Fibroblast of the conjunctiva (primary cell): ENCODE measurements around the gene RPL36A.

Experiments
- DNase-seq: peaks from one replicate; pipeline ENCODE4 v3.0.0-alpha.2; 2010; ENCODE audit warnings: low read depth

Gene RPL36A

DNA sequence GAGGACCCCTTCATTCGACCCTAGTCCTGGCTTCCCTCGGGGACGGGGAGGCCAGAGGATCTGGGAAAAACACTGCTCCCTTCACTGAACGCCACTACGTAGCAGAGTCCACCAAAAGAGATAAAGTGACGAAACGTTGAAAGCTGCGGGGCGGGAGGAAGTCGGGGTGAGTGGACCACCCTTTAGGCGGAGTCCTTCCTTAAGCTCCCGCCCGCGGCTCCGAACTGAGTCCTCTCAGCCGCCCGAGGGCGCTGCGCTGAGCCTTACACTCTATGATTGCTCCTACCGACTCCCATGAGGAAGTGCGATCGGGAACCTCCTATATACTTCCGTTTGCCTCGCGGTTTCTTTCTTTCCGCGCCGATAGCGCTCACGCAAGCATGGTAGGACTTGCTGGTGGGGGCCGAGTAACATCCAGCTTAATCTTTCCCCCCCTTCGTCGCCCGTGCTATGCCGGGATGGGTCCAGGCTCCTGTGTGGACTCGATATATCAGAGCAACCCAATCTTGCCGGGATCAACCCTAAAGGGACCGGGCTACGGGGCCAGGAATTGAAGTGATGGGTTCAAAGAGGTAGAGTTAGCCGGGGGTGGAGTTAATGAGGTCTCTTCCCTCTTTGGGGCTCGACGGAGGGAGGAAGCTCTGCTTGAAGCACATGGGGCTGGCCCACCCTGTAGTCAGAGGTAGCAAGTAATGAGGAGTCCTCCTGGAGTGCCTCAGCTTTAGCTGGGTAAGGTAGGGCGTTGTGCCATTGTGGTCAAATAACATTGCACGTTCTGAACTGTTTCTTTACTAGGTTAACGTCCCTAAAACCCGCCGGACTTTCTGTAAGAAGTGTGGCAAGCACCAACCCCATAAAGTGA, at the start of gene RPL36A:
RPL36A (plus strand) TSS at position 348 of the 862 bp plus-strand sequence; CDS start at position 381, 33 bp downstream.
- DNase-seq = peak; percentile 88

GRCh38 chrX:101347859-101348451, 42.9 kb upstream of the RPL36A start:
- DNase-seq = peak; percentile 1

GRCh38 chrX:101348452-101349192, 42.2 kb upstream of the RPL36A start, which contains the start of gene TIMM8A:
Gene TIMM8A (minus strand): TSS chrX:101348742. CDS start chrX:101348664, 78 bp downstream.
- peak; percentile 30 for DNase-seq

DNA sequence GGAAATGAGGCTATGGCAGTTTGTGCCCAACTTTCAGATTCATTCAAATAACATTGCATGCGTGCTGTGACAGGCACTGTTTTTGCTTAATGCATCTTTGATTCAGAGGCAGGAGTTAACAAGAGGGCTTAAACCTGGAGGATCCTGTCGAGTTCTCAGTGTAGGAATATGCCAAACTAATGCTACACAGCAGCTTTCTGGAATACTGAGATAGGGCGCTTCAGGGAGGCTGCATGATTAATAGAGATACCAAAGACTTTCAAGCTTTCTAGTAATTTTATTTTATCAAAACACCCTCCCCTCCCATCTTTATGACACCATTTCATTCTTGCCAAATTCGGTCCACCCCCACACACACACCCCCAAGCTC, 41.6 kb upstream of the RPL36A start:
- DNase-seq = no peak

DNA sequence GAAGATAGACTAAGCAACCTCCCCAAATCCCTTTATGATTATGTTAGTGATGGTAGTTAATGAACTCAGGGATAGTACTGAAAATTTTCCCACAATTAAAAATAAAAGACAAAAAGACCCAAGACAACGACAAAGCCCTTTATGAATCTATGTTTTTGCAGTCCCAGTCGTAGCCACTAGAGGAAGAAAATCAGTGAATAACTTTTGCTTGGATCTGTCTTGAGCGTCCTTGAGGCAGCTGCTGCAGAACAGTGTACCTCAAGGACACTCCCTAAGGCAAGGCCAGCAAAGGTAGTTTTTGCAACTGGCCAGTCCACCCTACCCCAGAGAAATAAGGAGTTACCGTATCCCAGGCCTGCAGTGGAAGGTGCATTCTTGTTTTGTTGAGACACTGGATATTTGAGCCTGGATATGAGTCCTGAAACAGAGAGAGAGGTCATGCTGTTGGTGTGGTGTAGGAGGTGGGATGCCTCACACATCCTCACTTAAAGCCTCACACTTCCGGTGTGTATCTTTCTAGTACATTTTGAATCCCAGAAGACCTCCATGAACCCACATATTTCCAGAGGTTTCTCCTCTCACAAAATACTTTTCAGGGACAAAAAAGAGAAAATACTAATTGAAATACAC, 33.5 kb upstream of the RPL36A start:
- no peak for DNase-seq

- no peak for DNase-seq
These were observed 30.8 kb upstream of the RPL36A start for GRCh38 chrX:101359966-101360365.

- DNase-seq = no peak
These were observed 30.4 kb upstream of the RPL36A start for GRCh38 chrX:101360390-101360789.

- DNase-seq = no peak
These were observed 28.7 kb upstream of the RPL36A start for GRCh38 chrX:101362116-101362515.

GRCh38 chrX:101362757-101363156, 28.1 kb upstream of the RPL36A start:
- DNase-seq = no peak

GRCh38 chrX:101365301-101365795, 25.5 kb upstream of the RPL36A start:
- DNase-seq = no peak

GRCh38 chrX:101368800-101369199, 22.0 kb upstream of the RPL36A start:
- DNase-seq = no peak

GRCh38 chrX:101369687-101370086, 21.1 kb upstream of the RPL36A start:
- no peak for DNase-seq

DNA sequence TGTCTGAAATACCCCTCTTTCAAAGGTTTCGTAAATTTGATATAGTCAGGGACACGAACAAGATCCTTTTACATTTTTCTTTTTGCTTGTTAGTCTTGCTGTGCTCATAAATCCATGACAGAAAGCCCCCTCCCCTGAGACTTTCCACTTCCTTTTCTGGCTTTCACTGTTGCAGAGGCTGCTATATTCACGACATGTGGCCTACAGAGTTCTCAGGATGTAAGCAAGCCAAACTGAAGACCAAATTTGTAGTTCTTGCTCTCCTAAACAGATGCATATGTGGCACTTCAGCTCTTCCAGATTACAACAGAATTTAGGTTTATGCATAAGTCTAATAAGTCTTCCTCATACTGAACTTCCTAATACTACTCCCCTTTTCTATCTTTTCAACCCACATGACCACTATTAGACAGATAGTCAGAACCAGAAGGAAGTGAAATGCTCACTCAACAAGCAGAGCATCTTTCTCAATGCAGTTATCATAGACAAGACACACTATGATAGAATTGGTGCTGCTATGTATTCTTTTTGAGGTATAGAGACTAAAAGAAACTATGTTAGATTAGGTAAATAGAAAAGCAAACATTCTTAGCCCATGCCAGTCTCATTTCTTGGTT, 19.8 kb upstream of the RPL36A start:
- DNase-seq = no peak

DNA sequence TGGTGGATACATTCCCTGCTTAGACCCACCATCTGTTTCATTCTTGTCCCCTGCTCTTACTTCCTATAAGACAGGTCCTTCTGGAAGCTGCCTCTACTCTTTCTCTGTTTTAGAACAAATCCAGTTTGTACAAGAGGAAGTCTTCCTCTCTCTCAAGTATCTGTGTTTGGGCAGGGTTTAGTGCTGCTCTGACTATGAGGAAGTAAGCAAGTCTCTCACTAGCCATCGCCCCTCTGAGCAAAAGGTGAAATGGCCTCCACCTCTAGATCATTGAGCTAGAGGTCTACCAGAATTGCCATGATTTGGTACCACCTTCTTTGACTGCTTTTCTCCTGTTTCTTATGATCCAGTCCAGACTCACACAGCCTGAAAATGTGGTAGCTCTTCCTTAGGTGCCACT, 13.3 kb upstream of the RPL36A start:
- DNase-seq = no peak

- DNase-seq = no peak
These were observed 7.1 kb upstream of the RPL36A start for GRCh38 chrX:101383679-101384205.

DNA sequence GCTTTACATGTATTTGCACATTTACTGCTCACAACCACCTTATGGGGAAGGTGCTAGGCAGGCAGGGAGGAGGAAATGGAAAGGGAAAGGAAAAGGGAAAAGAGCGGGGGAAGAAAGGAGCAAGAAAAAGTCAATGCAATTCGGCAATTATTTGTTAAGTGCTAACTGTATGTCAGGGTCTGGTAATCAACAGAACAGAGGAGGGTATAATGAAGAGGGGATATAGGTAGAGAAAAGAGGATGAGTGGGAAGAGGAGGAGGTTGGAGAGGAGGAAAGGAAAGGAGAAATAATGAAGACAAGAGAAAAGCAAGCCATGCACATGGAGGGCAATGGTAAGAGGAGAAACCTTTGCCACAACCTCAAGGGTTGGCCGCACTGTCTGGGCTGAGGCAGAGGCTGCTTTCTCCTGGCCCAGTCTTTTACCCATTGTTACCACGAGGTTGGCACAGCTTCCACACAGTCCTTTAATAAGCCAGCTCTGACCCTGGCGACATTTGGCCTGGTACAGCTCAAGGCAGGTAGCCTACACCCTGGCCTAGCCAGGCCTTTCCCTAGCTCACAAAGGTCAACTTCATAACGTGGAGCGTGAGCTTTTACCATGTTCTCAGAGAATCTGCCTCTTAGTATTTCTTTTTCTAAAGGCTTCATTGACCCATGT, 5.7 kb upstream of the RPL36A start:
- no peak for DNase-seq

- no peak for DNase-seq
These were observed 4.8 kb upstream of the RPL36A start, which contains the start of gene BTK for GRCh38 chrX:101385795-101386541. Gene BTK (minus strand): TSS chrX:101386191. CDS start chrX:101375284, 10,907 bp downstream.

- DNase-seq = no peak
These were observed 4.3 kb upstream of the RPL36A start for GRCh38 chrX:101386542-101386885.

GRCh38 chrX:101388604-101389003, 2.2 kb upstream of the RPL36A start:
- DNase-seq = no peak

GRCh38 chrX:101391831-101392230, 1.0 kb downstream of the RPL36A start:
- DNase-seq = no peak
